Activated naive CD8-positive, alpha-beta T cell treated with anti-CD3 and anti-CD28 coated beads, Interleukin-2, amount 50 U/mL, for 24 hours (primary cell): ENCODE data around the gene GABARAP.

Experiments
- ATAC-seq: fragments of 150-1000 bp; cut with Tn5 transposase; one replicate; pipeline ENCODE4 v1.10.0; 2021
- DNase-seq: peaks from one replicate; pipeline ENCODE4 v3.0.0; 2021
- H3K27ac Mint-ChIP-seq: one replicate; pipeline ENCODE4 v1.8.0; 2021; ENCODE audit warnings: mild to moderate bottlenecking, mixed read lengths
- H3K27me3 Mint-ChIP-seq: one replicate; pipeline ENCODE4 v1.8.0; 2021; ENCODE audit warnings: mixed read lengths
- H3K36me3 Mint-ChIP-seq: one replicate; pipeline ENCODE4 v1.8.0; 2021; ENCODE audit warnings: low read depth, mixed read lengths
- H3K4me1 Mint-ChIP-seq: one replicate; pipeline ENCODE4 v1.8.0; 2021; ENCODE audit warnings: mixed read lengths
- H3K4me3 Mint-ChIP-seq: one replicate; pipeline ENCODE4 v1.8.0; 2021; ENCODE audit warnings: mild to moderate bottlenecking, moderate library complexity, mixed read lengths
- H3K9me3 Mint-ChIP-seq: one replicate; pipeline ENCODE4 v1.8.0; 2021; ENCODE audit warnings: mixed read lengths

GABARAP gene

GRCh38 chr17:7224661-7225111 lies 17.6 kb downstream of the GABARAP start:
- peaks cover 28% of the 10 kb centered on the region for H3K4me1 Mint-ChIP-seq
- no peaks in the 10 kb centered on the region for H3K27me3 Mint-ChIP-seq
- H3K9me3 Mint-ChIP-seq = no peaks in the 10 kb centered on the region
- DNase-seq (no peak), ATAC-seq (no peak)
- no peak overlapping the region for H3K4me3 Mint-ChIP-seq
- H3K36me3 Mint-ChIP-seq = peaks cover 41% of the 10 kb centered on the region
- H3K27ac Mint-ChIP-seq = no peak overlapping the region

GRCh38 chr17:7224110-7224509 lies 18.1 kb downstream of the GABARAP start:
- peaks cover 39% of the 10 kb centered on the region for H3K36me3 Mint-ChIP-seq
- H3K9me3 Mint-ChIP-seq = no peaks in the 10 kb centered on the region
- H3K27me3 Mint-ChIP-seq = no peaks in the 10 kb centered on the region
- H3K4me1 Mint-ChIP-seq = peaks cover 31% of the 10 kb centered on the region
- H3K4me3 Mint-ChIP-seq = no peak overlapping the region
- DNase-seq (no peak), ATAC-seq (no peak)
- H3K27ac Mint-ChIP-seq = no peak overlapping the region

- Mint-ChIP-seq H3K27ac (no peak overlapping the region), H3K36me3 (peaks cover 31% of the 10 kb centered on the region), H3K4me3 (no peak overlapping the region), H3K27me3 (no peaks in the 10 kb centered on the region), H3K4me1 (peaks cover 33% of the 10 kb centered on the region), H3K9me3 (no peaks in the 10 kb centered on the region)
- DNase-seq (no peak), ATAC-seq (no peak)
Measured at GRCh38 chr17:7223375-7223774, 18.9 kb downstream of the GABARAP start.

- no peak overlapping the region for H3K27ac Mint-ChIP-seq
- no peak for ATAC-seq
- H3K36me3 Mint-ChIP-seq = peaks cover 27% of the 10 kb centered on the region
- H3K9me3 Mint-ChIP-seq = no peaks in the 10 kb centered on the region
- H3K4me3 Mint-ChIP-seq = no peak overlapping the region
- DNase-seq = no peak
- peaks cover 33% of the 10 kb centered on the region for H3K4me1 Mint-ChIP-seq
- no peaks in the 10 kb centered on the region for H3K27me3 Mint-ChIP-seq
Measured at GRCh38 chr17:7222972-7223292, 19.3 kb downstream of the GABARAP start.

- Mint-ChIP-seq H3K36me3 (peaks cover 26% of the 10 kb centered on the region), H3K27me3 (no peaks in the 10 kb centered on the region), H3K9me3 (no peaks in the 10 kb centered on the region), H3K4me1 (peaks cover 37% of the 10 kb centered on the region), H3K4me3 (no peak overlapping the region), H3K27ac (peak overlapping the region; percentile 35)
- ATAC-seq (no peak), DNase-seq (no peak)
Measured at GRCh38 chr17:7222093-7222971, 19.9 kb downstream of the GABARAP start.

- no peaks in the 10 kb centered on the region for H3K9me3 Mint-ChIP-seq
- DNase-seq (no peak), ATAC-seq (no peak)
- H3K27ac Mint-ChIP-seq = peak overlapping the region; percentile 35
- H3K27me3 Mint-ChIP-seq = no peaks in the 10 kb centered on the region
- H3K4me1 Mint-ChIP-seq = peaks cover 41% of the 10 kb centered on the region
- peak overlapping the region; percentile 93 for H3K4me3 Mint-ChIP-seq
- H3K36me3 Mint-ChIP-seq = peaks cover 22% of the 10 kb centered on the region
Measured at GRCh38 chr17:7221278-7222092, 20.8 kb downstream of the GABARAP start.

- Mint-ChIP-seq H3K4me1 (peaks cover 49% of the 10 kb centered on the region), H3K27me3 (no peaks in the 10 kb centered on the region), H3K4me3 (peak overlapping the region; percentile 93), H3K9me3 (no peaks in the 10 kb centered on the region), H3K36me3 (peaks cover 22% of the 10 kb centered on the region), H3K27ac (peak overlapping the region; percentile 95)
- DNase-seq (peak; percentile 66), ATAC-seq (peak; percentile 42)
Measured at GRCh38 chr17:7220593-7221277, 21.5 kb downstream of the GABARAP start.

- peaks cover 22% of the 10 kb centered on the region for H3K36me3 Mint-ChIP-seq
- H3K27me3 Mint-ChIP-seq = no peaks in the 10 kb centered on the region
- peak within 1 kb of the TSS; percentile 95 for H3K27ac Mint-ChIP-seq
- peak within 1 kb of the TSS; percentile 93 for H3K4me3 Mint-ChIP-seq
- no peaks in the 10 kb centered on the region for H3K9me3 Mint-ChIP-seq
- H3K4me1 Mint-ChIP-seq = peaks cover 54% of the 10 kb centered on the region
- DNase-seq (peak; percentile 88), ATAC-seq (peak; percentile 72)
Measured at GRCh38 chr17:7219812-7220592, 22.2 kb downstream of the GABARAP start, which contains the start of the genes ACADVL and DLG4. TSS of gene ACADVL (plus strand) at chr17:7219938. CDS start at chr17:7219985, 47 bp downstream. TSS of gene DLG4 (minus strand) at chr17:7219836.

- DNase-seq = no peak
- peaks cover 60% of the 10 kb centered on the region for H3K4me1 Mint-ChIP-seq
Measured at GRCh38 chr17:7219229-7219811, 22.9 kb downstream of the GABARAP start.

GRCh38 chr17:7218758-7219157 lies 23.5 kb downstream of the GABARAP start:
- DNase-seq (no peak), ATAC-seq (no peak)
- peaks cover 19% of the 10 kb centered on the region for H3K36me3 Mint-ChIP-seq
- peaks cover 65% of the 10 kb centered on the region for H3K4me1 Mint-ChIP-seq
- H3K27me3 Mint-ChIP-seq = no peaks in the 10 kb centered on the region
- peak overlapping the region; percentile 93 for H3K4me3 Mint-ChIP-seq
- H3K9me3 Mint-ChIP-seq = no peaks in the 10 kb centered on the region
- H3K27ac Mint-ChIP-seq = peak overlapping the region; percentile 95

More at GRCh38 chr17:7219229-7219811, 22.9 kb downstream of the GABARAP start:
- Mint-ChIP-seq H3K27ac (peak overlapping the region; percentile 95), H3K27me3 (no peaks in the 10 kb centered on the region), H3K4me3 (peak overlapping the region; percentile 93), H3K9me3 (no peaks in the 10 kb centered on the region), H3K36me3 (peaks cover 22% of the 10 kb centered on the region)
- no peak for ATAC-seq

GRCh38 chr17:7218166-7218565 lies 24.1 kb downstream of the GABARAP start:
- no peak for ATAC-seq
- Mint-ChIP-seq H3K27ac (peak overlapping the region; percentile 49), H3K9me3 (no peaks in the 10 kb centered on the region), H3K27me3 (peaks cover 2% of the 10 kb centered on the region), H3K4me1 (peaks cover 70% of the 10 kb centered on the region), H3K4me3 (peak overlapping the region; percentile 41), H3K36me3 (peaks cover 14% of the 10 kb centered on the region)
- DNase-seq = peak; percentile 24

- no peaks in the 10 kb centered on the region for H3K9me3 Mint-ChIP-seq
- DNase-seq (peak; percentile 40), ATAC-seq (no peak)
- H3K27ac Mint-ChIP-seq = peak overlapping the region; percentile 49
- H3K27me3 Mint-ChIP-seq = peaks cover 2% of the 10 kb centered on the region
- H3K4me1 Mint-ChIP-seq = peaks cover 71% of the 10 kb centered on the region
- H3K4me3 Mint-ChIP-seq = peak overlapping the region; percentile 72
- peaks cover 6% of the 10 kb centered on the region for H3K36me3 Mint-ChIP-seq
Measured at GRCh38 chr17:7217113-7217987, 24.9 kb downstream of the GABARAP start.
